Ovary (tissue), 3 donors: Measurements from ENCODE around the gene SLC44A1.

Source experiments
- CTCF ChIP-seq, 3 donors: fragments of 450-650 bp in 2 of 3; fragments of 200-600 bp in 1 of 3; IDR thresholded peaks; one replicate each; pipeline versions ENCODE4 v1.5.1 to v1.8.0; 2016 to 2022; ENCODE audit warnings: antibody characterized with exemption in 3 of 3, mild to moderate bottlenecking in 1 of 3
- EP300 ChIP-seq: sonication (generic); formaldehyde crosslinking; IDR thresholded peaks from one replicate; pipeline ENCODE4 v1.6.1; 2017; ENCODE audit warnings: antibody characterized with exemption
- POLR2A ChIP-seq: fragments of 450-650 bp; IDR thresholded peaks from one replicate; pipeline ENCODE4 v1.6.1; 2017; ENCODE audit warnings: antibody characterized with exemption, mild to moderate bottlenecking, moderate library complexity
- donor health status: DM: no; HTN: no; CAD: no.

- no peak for TF ChIP-seq CTCF (IDR thresholded peaks at IDR 0.05)
- no peak for TF ChIP-seq POLR2A
- TF ChIP-seq EP300, result no peak
These were observed 1.9 kb upstream of the SLC44A1 start for GRCh38 chr9:105242557-105242956.
